ENCODE measurements around the gene EDC4. TPM values are rescaled to one million over a fixed set of nuclear protein-coding genes. Genes with fewer than 3 reads are reported as not detected.

Gene EDC4
- total and polyA plus RNA-seq, 2 of the 13 experiments (the other 11 are each of a cell fraction or from before 2014, with no cell fraction given): 51.4 to 59.1 TPM

DNA sequence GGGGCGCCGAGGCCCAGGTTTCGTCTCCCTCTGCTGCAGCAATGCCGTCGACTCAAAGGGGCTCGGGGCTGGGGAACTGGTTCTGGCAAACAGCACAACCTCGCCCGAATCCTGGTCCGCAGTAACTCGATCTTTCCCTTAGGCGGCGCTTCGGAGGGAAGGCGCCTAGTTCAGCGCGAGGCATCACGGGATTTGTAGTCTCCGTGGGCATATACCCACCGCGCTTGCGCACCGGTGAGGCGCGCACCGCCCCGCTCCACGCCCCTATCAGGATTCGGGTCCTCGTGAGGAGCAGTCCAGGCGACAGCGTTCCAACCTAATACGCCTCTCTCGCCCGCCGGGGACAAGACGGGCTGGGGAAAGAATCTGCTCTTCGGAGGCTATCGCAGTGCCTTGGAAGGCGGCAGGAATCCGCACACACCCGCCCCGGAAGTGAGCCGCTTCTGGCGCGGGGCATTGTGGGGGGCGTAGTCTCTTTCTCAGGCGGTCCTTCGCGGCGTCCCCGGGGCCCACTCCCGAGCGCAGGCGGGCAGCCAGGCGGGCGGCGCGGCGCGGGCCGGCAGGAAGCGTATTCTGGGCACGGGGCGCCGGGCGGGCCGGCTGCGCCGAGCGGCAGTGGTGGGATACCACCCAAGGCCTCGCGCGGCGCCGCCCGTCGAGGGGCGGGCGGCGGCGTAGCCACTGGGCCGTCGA lies 30.9 kb upstream of the EDC4 start, which contains the start of gene THAP11 (continued):
- no peak for TF ChIP-seq BCL6 (CRISPR knock-in tag; IDR thresholded peaks at IDR 0.05)
- TF ChIP-seq ZBTB8A (CRISPR knock-in tag; IDR thresholded peaks at IDR 0.05; ENCODE audit: borderline replicate concordance, low read depth): no peak
- TF ChIP-seq RAD21 (CRISPR knock-in tag; IDR thresholded peaks at IDR 0.05): peak; percentile 54
- peak; percentile 78 for TF ChIP-seq KLF6 (CRISPR knock-in tag; IDR thresholded peaks at IDR 0.05)
- TF ChIP-seq ZNF784 (CRISPR knock-in tag; IDR thresholded peaks at IDR 0.05; ENCODE audit: borderline replicate concordance): peak; percentile 76; the same call in 1 of the 2 replicates
- peak; percentile 76; the same call in 1 of the 2 replicates for TF ChIP-seq BRF2 (CRISPR knock-in tag; IDR thresholded peaks at IDR 0.05)
- TF ChIP-seq MAF1 (CRISPR knock-in tag; IDR thresholded peaks at IDR 0.05; ENCODE audit: borderline replicate concordance): 0 out of 2 replicates have a peak, but pooled peaks have one; percentile 52
- peak; percentile 81; the same call in 1 of the 2 replicates for TF ChIP-seq ZNF891 (CRISPR knock-in tag; IDR thresholded peaks at IDR 0.05)
- TF ChIP-seq ZBTB7B (CRISPR knock-in tag; IDR thresholded peaks at IDR 0.05): peak; percentile 63; the same call in 1 of the 2 replicates
- TF ChIP-seq ZNF512 (CRISPR knock-in tag; IDR thresholded peaks at IDR 0.05): no peak
- TF ChIP-seq, protein P1, sequence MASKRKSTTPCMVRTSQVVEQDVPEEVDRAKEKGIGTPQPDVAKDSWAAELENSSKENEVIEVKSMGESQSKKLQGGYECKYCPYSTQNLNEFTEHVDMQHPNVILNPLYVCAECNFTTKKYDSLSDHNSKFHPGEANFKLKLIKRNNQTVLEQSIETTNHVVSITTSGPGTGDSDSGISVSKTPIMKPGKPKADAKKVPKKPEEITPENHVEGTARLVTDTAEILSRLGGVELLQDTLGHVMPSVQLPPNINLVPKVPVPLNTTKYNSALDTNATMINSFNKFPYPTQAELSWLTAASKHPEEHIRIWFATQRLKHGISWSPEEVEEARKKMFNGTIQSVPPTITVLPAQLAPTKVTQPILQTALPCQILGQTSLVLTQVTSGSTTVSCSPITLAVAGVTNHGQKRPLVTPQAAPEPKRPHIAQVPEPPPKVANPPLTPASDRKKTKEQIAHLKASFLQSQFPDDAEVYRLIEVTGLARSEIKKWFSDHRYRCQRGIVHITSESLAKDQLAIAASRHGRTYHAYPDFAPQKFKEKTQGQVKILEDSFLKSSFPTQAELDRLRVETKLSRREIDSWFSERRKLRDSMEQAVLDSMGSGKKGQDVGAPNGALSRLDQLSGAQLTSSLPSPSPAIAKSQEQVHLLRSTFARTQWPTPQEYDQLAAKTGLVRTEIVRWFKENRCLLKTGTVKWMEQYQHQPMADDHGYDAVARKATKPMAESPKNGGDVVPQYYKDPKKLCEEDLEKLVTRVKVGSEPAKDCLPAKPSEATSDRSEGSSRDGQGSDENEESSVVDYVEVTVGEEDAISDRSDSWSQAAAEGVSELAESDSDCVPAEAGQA (IDR thresholded peaks at IDR 0.05; ENCODE audit: low read depth): no peak
- TF ChIP-seq, protein P1 (CRISPR knock-in tag; IDR thresholded peaks at IDR 0.05; ENCODE audit: borderline replicate concordance): no peak
- peak in 1 of 2 experiments; percentile 68; a peak in 1 of 4 replicates for TF ChIP-seq POLR2A (IDR thresholded peaks at IDR 0.05; ENCODE audit: insufficient read depth in 1 of 2, low read depth in 2 of 2, low read length in 2 of 2)
- 0 out of 2 replicates have a peak, but pooled peaks have one; percentile 58 for TF ChIP-seq PRDM15 (CRISPR knock-in tag; IDR thresholded peaks at IDR 0.05)
- TF ChIP-seq KDM3A (CRISPR knock-in tag; IDR thresholded peaks at IDR 0.05; ENCODE audit: low read depth): peak; percentile 94; the same call in 1 of the 2 replicates
- peak; percentile 75 for TF ChIP-seq GATAD2A (CRISPR knock-in tag; IDR thresholded peaks at IDR 0.05)
